Astrocyte (in vitro differentiated cells and primary cell): ENCODE data around the gene VWA8. TPM values are rescaled to one million over a fixed set of nuclear protein-coding genes. Genes with fewer than 3 reads are reported as not detected.
"Not testable (repeated sequence)": the region's sequence is repeated elsewhere in the genome, so short reads cannot be mapped to it uniquely, and the experiment has no call there.

Experiments used
- DNase-seq: peaks from one replicate; pipeline ENCODE4 v3.0.0-alpha.2; 2010; ENCODE audit warnings: low read depth
- FAIRE-seq: peaks from 2 replicates; lab custom pipeline; 2011; peaks lifted over from hg19 to GRCh38; lab: Jason Lieb, UNC
- H2AFZ ChIP-seq: 2 replicates; pipeline ENCODE4 v1.6.0; 2012; ENCODE audit warnings: low read depth, low read length, inconsistent platforms
- H3K27ac ChIP-seq: 2 replicates; pipeline ENCODE4 v1.5.1; 2011; ENCODE audit warnings: low read depth, low read length, inconsistent platforms
- H3K27me3 ChIP-seq: 2 replicates; pipeline ENCODE4 v1.6.0; 2011; ENCODE audit warnings: low read length, inconsistent platforms; ENCODE audit not compliant: insufficient read depth
- H3K36me3 ChIP-seq: 2 replicates; pipeline ENCODE4 v1.5.1; 2011; ENCODE audit warnings: low read length, inconsistent platforms; ENCODE audit not compliant: insufficient read depth
- H3K4me1 ChIP-seq: 2 replicates; pipeline ENCODE4 v1.5.1; 2011; ENCODE audit warnings: low read length, inconsistent platforms; ENCODE audit not compliant: insufficient read depth
- H3K4me2 ChIP-seq: 2 replicates; pipeline ENCODE4 v1.6.0; 2012; ENCODE audit warnings: low read length, inconsistent platforms
- H3K4me3 ChIP-seq: 2 replicates; pipeline ENCODE4 v1.5.1; 2011; ENCODE audit warnings: low read depth, mild to moderate bottlenecking, low read length, inconsistent platforms; ENCODE audit not compliant: insufficient read depth
- H3K79me2 ChIP-seq: 2 replicates; pipeline ENCODE4 v1.6.0; 2012; ENCODE audit warnings: mild to moderate bottlenecking, low read length, inconsistent platforms; ENCODE audit not compliant: insufficient read depth
- H3K9ac ChIP-seq: 2 replicates; pipeline ENCODE4 v1.6.0; 2012; ENCODE audit warnings: mild to moderate bottlenecking, low read length, inconsistent platforms
- H3K9me3 ChIP-seq: 2 replicates; pipeline ENCODE4 v1.5.1; 2012; ENCODE audit warnings: low read depth, mild to moderate bottlenecking, low read length, inconsistent platforms; ENCODE audit not compliant: insufficient read depth
- H4K20me1 ChIP-seq: 2 replicates; pipeline ENCODE4 v1.6.0; 2012; ENCODE audit warnings: low read length, inconsistent platforms; ENCODE audit not compliant: insufficient read depth
- H3K27ac Mint-ChIP-seq: one replicate; pipeline ENCODE4 v1.8.0; 2021; ENCODE audit warnings: mild to moderate bottlenecking, mixed read lengths; ENCODE audit not compliant: unreplicated experiment
- H3K27me3 Mint-ChIP-seq: one replicate; pipeline ENCODE4 v1.8.0; 2021; ENCODE audit warnings: low read depth, mixed read lengths; ENCODE audit not compliant: unreplicated experiment
- H3K36me3 Mint-ChIP-seq: one replicate; pipeline ENCODE4 v1.8.0; 2021; ENCODE audit warnings: low read depth, mixed read lengths; ENCODE audit not compliant: unreplicated experiment
- H3K4me1 Mint-ChIP-seq: one replicate; pipeline ENCODE4 v1.8.0; 2021; ENCODE audit warnings: low read depth, mixed read lengths; ENCODE audit not compliant: unreplicated experiment
- H3K4me3 Mint-ChIP-seq: one replicate; pipeline ENCODE4 v1.8.0; 2021; ENCODE audit warnings: mild to moderate bottlenecking, moderate library complexity, mixed read lengths; ENCODE audit not compliant: unreplicated experiment
- H3K9me3 Mint-ChIP-seq: one replicate; pipeline ENCODE4 v1.8.0; 2021; ENCODE audit warnings: mild to moderate bottlenecking, mixed read lengths; ENCODE audit not compliant: unreplicated experiment
- EZH2 ChIP-seq: IDR thresholded peaks from 2 replicates; pipeline ENCODE4 v1.6.1; 2012; ENCODE audit warnings: mild to moderate bottlenecking, low read length, inconsistent platforms; ENCODE audit not compliant: insufficient read depth
- total RNA-seq: library from RNA; stranded (reverse); gene quantifications from 2 replicates; pipeline ENCODE4 v1.2.1, GENCODE V29; 2021
- TF ChIP-seq, protein P1 (sequence below): IDR thresholded peaks from 2 replicates; pipeline ENCODE4 v1.5.1; 2011; ENCODE audit warnings: low read depth, mild to moderate bottlenecking, inconsistent platforms, low read length, moderate library complexity; ENCODE audit not compliant: insufficient read depth

Gene VWA8
- total RNA-seq, 1 donor from 2014 or later = 15.6 TPM

DNA sequence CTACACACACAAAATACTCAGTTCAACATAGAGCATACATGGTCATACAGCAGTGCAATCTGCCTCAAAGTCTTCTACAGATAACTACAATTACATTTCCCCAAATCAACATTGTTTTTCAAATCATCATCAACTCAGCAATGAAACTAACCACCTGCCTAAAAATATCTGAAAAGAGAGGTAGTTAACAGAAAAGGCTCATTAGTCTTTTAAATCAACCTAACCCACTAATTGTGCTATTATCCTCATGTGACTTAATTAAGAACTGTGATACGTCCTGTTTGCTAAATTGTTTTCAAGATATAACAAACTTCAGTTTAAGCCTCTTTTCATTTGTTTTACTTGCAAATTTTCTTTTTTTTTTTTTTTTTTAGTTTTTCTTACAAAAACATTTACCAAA, 65.4 kb downstream of the VWA8 start:
- Histone ChIP-seq H3K4me2 (no peak overlapping the region), H3K4me1 (no peaks in the 10 kb centered on the region), H3K27me3 (no peaks in the 10 kb centered on the region), H3K9ac (no peak overlapping the region), H2AFZ (no peak overlapping the region), H3K4me3 (no peak overlapping the region), H3K27ac (no peak overlapping the region), H3K36me3 (no peaks in the 10 kb centered on the region), H3K9me3 (no peaks in the 10 kb centered on the region), H3K79me2 (no peaks in the 10 kb centered on the region), H4K20me1 (no peaks in the 10 kb centered on the region)
- FAIRE-seq = no peak
- H3K4me3 Mint-ChIP-seq = no peak overlapping the region
- TF ChIP-seq, protein P1, sequence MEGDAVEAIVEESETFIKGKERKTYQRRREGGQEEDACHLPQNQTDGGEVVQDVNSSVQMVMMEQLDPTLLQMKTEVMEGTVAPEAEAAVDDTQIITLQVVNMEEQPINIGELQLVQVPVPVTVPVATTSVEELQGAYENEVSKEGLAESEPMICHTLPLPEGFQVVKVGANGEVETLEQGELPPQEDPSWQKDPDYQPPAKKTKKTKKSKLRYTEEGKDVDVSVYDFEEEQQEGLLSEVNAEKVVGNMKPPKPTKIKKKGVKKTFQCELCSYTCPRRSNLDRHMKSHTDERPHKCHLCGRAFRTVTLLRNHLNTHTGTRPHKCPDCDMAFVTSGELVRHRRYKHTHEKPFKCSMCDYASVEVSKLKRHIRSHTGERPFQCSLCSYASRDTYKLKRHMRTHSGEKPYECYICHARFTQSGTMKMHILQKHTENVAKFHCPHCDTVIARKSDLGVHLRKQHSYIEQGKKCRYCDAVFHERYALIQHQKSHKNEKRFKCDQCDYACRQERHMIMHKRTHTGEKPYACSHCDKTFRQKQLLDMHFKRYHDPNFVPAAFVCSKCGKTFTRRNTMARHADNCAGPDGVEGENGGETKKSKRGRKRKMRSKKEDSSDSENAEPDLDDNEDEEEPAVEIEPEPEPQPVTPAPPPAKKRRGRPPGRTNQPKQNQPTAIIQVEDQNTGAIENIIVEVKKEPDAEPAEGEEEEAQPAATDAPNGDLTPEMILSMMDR = no peak
- no peak for TF ChIP-seq EZH2
- no peak for DNase-seq
- H3K27ac Mint-ChIP-seq = no peak overlapping the region
- peaks cover 2% of the 10 kb centered on the region for H3K9me3 Mint-ChIP-seq
- H3K36me3 Mint-ChIP-seq = peaks cover 7% of the 10 kb centered on the region
- H3K4me1 Mint-ChIP-seq = peaks cover 11% of the 10 kb centered on the region
- no peaks in the 10 kb centered on the region for H3K27me3 Mint-ChIP-seq

GRCh38 chr13:41891119-41891518, 69.8 kb downstream of the VWA8 start:
- no peak overlapping the region for H2AFZ ChIP-seq
- H3K79me2 ChIP-seq = no peaks in the 10 kb centered on the region
- H3K4me3 Mint-ChIP-seq = no peak overlapping the region
- H3K4me1 Mint-ChIP-seq = peaks cover 4% of the 10 kb centered on the region
- H3K9me3 ChIP-seq = no peaks in the 10 kb centered on the region
- H3K4me1 ChIP-seq = no peaks in the 10 kb centered on the region
- no peaks in the 10 kb centered on the region for H3K27me3 ChIP-seq
- H3K9ac ChIP-seq = no peak overlapping the region
- no peaks in the 10 kb centered on the region for H3K36me3 ChIP-seq
- peaks cover 2% of the 10 kb centered on the region for H3K9me3 Mint-ChIP-seq
- no peak for TF ChIP-seq EZH2
- TF ChIP-seq, protein P1 = no peak
- no peak overlapping the region for H3K4me3 ChIP-seq
- no peak overlapping the region for H3K4me2 ChIP-seq
- H3K27me3 Mint-ChIP-seq = no peaks in the 10 kb centered on the region
- FAIRE-seq (no peak), DNase-seq (no peak)
- H3K36me3 Mint-ChIP-seq = peaks cover 6% of the 10 kb centered on the region
- no peak overlapping the region for H3K27ac ChIP-seq
- H3K27ac Mint-ChIP-seq = no peak overlapping the region
- H4K20me1 ChIP-seq = no peaks in the 10 kb centered on the region

DNA sequence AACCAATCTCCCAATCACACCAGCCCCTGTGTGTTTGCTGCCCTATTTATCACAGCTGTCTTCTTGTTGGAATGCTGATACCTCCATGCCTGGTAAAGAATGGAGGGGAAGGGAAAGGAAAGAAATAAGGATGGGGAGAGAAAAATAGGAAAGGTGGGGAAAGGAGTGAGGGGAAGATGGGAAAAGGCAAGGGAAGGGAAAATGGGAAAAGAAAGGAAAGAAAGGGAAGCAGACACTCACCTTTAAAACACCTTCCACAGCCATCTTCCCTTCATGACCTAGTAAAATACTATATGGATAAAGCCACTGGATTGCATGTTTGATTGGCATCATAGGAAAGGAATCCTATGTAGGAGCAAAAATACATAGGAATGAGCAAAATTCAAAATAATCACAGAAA, 77.8 kb downstream of the VWA8 start:
- Histone ChIP-seq H3K9ac (no peak overlapping the region), H3K27ac (no peak overlapping the region), H3K36me3 (no peaks in the 10 kb centered on the region), H3K9me3 (no peaks in the 10 kb centered on the region), H3K4me3 (no peak overlapping the region), H3K27me3 (no peaks in the 10 kb centered on the region), H3K4me1 (no peaks in the 10 kb centered on the region), H3K79me2 (no peaks in the 10 kb centered on the region), H4K20me1 (no peaks in the 10 kb centered on the region), H2AFZ (no peak overlapping the region), H3K4me2 (no peak overlapping the region)
- FAIRE-seq (no peak), DNase-seq (no peak)
- Mint-ChIP-seq H3K4me3 (no peak overlapping the region), H3K27ac (no peak overlapping the region), H3K36me3 (peaks cover 32% of the 10 kb centered on the region), H3K9me3 (no peaks in the 10 kb centered on the region), H3K4me1 (no peaks in the 10 kb centered on the region), H3K27me3 (no peaks in the 10 kb centered on the region)
- no peak for TF ChIP-seq EZH2
- TF ChIP-seq, protein P1 = no peak

- not testable (repeated sequence) for DNase-seq, H3K27me3 ChIP-seq, H3K4me3 Mint-ChIP-seq, H3K9me3 ChIP-seq, H3K4me3 ChIP-seq, H3K36me3 ChIP-seq, H3K27ac ChIP-seq, H3K27me3 Mint-ChIP-seq, H3K4me2 ChIP-seq, H3K4me1 Mint-ChIP-seq, H3K9me3 Mint-ChIP-seq, H3K79me2 ChIP-seq, FAIRE-seq, H3K27ac Mint-ChIP-seq, H2AFZ ChIP-seq, H4K20me1 ChIP-seq, H3K4me1 ChIP-seq, H3K9ac ChIP-seq
- peaks cover 32% of the 10 kb centered on the region for H3K36me3 Mint-ChIP-seq
Observed at GRCh38 chr13:41881890-41882289, 79.0 kb downstream of the VWA8 start.
